NB4 (cell line): Measurements from ENCODE around the gene FOXP4.

ENCODE experiments used
- CTCF ChIP-seq: IDR thresholded peaks from one replicate; pipeline ENCODE4 v1.5.1; 2012; ENCODE audit warnings: low read depth, low read length
- MAX ChIP-seq: IDR thresholded peaks from 2 replicates; pipeline ENCODE4 v1.6.1; 2011; ENCODE audit warnings: low read depth, low read length
- POLR2A ChIP-seq: IDR thresholded peaks from 2 replicates; pipeline ENCODE4 v1.6.1; 2011; ENCODE audit warnings: mild to moderate bottlenecking; ENCODE audit not compliant: insufficient read length; ENCODE audit errors: extremely low read depth

- TF ChIP-seq CTCF (no peak), POLR2A (no peak), MAX (no peak)
These were observed 40.2 kb downstream of the FOXP4 start for GRCh38 chr6:41586252-41587007.
